K562 (cell line): Measurements from ENCODE around the gene PRM1.

Experiments used
- ERF ChIP-seq: fragments of 450-650 bp; formaldehyde crosslinking; IDR thresholded peaks from 2 replicates; pipeline ENCODE4 v1.4.0; 2020; ENCODE audit warnings: mild to moderate bottlenecking, mixed read lengths
- POLR2A ChIP-seq: fragments of 450-650 bp; conservative IDR thresholded peaks from 2 replicates; pipeline ENCODE4 v1.6.1; 2016
- PTTG1 ChIP-seq: fragments of 450-650 bp; IDR thresholded peaks from 2 replicates; pipeline ENCODE4 v1.6.1; 2016; ENCODE audit warnings: low read depth, mild to moderate bottlenecking, missing genetic modification characterization, missing compliant biosample characterization
- RFX7 ChIP-seq: fragments of 250-450 bp; sonication (Bioruptor Pico); IDR thresholded peaks from 2 replicates; pipeline ENCODE4 v1.5.1; 2021; ENCODE audit warnings: mild to moderate bottlenecking
- SMAD1 ChIP-seq: fragments of 150-350 bp; IDR thresholded peaks from 2 replicates; pipeline ENCODE4 v1.6.1; 2014; ENCODE audit warnings: low read length, low read depth; ENCODE audit not compliant: partially characterized antibody
- SMC3 ChIP-seq: conservative IDR thresholded peaks from 2 replicates; pipeline ENCODE4 v1.6.1; 2011; ENCODE audit warnings: low read depth, low read length, improper control_type of control experiment; ENCODE audit not compliant: insufficient read depth
- TF ChIP-seq, protein P1 (sequence below): sonication (generic); formaldehyde crosslinking; IDR thresholded peaks from 2 replicates; pipeline ENCODE4 v1.5.0; 2020; ENCODE audit warnings: missing genetic modification reagents

DNA sequence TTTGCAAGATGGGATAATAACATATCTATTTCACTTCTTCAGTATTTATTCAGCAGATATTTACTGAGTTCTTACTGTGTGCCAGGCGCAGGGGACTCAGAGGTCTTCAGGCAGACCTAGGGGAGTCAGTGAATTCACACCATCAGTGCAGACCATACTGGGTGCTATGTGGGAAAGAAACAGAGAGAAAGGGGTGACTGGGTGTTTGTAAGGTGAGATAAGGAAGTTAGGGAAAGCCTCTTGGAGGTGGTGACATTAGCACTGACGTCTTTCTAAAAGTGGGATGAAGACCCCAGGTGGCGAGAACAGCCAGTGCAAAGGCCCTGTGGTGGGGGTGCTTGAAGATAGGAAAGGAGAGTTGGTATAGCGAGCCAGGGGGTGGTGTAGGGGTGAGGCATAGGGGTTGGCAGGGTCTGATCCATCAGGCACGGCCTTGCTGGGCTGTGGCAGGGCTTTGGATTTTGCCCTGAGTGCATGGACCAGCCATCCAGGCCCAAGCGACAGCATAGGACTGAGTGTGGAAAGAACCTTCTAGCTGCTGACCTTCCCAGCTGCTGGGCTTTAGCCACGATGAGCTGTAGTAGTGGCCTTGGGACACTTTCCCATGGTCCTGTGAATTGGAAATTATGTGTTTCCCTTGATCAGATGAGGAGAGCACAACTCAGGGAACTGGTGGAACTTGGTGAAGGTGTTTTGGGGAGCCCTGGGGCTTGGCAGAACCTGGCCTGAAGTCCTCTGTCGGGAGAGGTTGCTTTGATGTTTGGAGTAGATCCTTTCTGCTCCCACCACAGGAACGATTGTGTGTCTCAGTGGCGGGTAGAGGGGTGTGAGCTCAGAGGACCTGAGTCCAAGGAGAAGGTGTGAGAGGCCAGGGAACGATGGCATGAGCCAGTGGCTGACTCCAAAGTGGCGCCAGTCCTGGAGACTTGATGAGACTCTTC, 21.2 kb downstream of the PRM1 start:
- TF ChIP-seq SMC3 = no peak
- TF ChIP-seq, protein P1, sequence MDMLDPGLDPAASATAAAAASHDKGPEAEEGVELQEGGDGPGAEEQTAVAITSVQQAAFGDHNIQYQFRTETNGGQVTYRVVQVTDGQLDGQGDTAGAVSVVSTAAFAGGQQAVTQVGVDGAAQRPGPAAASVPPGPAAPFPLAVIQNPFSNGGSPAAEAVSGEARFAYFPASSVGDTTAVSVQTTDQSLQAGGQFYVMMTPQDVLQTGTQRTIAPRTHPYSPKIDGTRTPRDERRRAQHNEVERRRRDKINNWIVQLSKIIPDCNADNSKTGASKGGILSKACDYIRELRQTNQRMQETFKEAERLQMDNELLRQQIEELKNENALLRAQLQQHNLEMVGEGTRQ (CRISPR knock-in tag) = no peak
- TF ChIP-seq SMAD1 = no peak
- TF ChIP-seq POLR2A = no peak
- no peak for TF ChIP-seq RFX7 (CRISPR knock-in tag)
- no peak for TF ChIP-seq ERF (CRISPR knock-in tag)
- no peak for TF ChIP-seq PTTG1 (tag)
